ENCODE results near the gene ARID5B. TPM values are rescaled to one million over a fixed set of nuclear protein-coding genes. Genes with fewer than 3 reads are reported as not detected.

Gene ARID5B
- total and polyA plus RNA-seq, 2 donors (not counting 3 experiments of a cell fraction or from before 2014, with no cell fraction given): 5.6 to 8.9 TPM

- H3K9ac ChIP-seq (replicated peaks; ENCODE audit: extremely low read depth, insufficient read depth, low read length): no peak overlapping the region
- H3K27ac ChIP-seq (ENCODE audit: insufficient read depth, low read depth, low read length): no peak overlapping the region
- ChIA-PET POLR2A (no interaction called here), CTCF (interaction anchor here (1.1 to 1.8 kb wide), 3 partner anchors 10 to 187 kb away, joined by 3 to 10 read pairs (median 4); no protein-coding TSS in a partner anchor)
- intact Hi-C loops (cut with micrococcal nuclease) (no loop called here), dilution Hi-C loops (cut with MboI; ENCODE audit: extremely low pct_ligation_motif_present, low sequenced_read_pairs) (no loop called here)
- DNase-seq (ENCODE audit: low read depth, low spot score) (no peak), FAIRE-seq (no peak)
- H3K4me2 ChIP-seq (ENCODE audit: insufficient read depth, low read length): no peak overlapping the region
- H3K36me3 ChIP-seq (ENCODE audit: control insufficient read depth in 2 of 2, extremely low read depth in 1 of 2, insufficient read depth in 2 of 2, low read length in 2 of 2): peaks cover 0 to 2% of the 10 kb centered on the region in 2 experiments
- no peaks in the 10 kb centered on the region for H3K27me3 ChIP-seq (ENCODE audit: control insufficient read depth in 2 of 2, insufficient read depth in 2 of 2, low read length in 2 of 2)
- no peak overlapping the region for H2AFZ ChIP-seq (ENCODE audit: low read depth, low read length)
- no peaks in the 10 kb centered on the region for H3K79me2 ChIP-seq (ENCODE audit: control insufficient read depth, insufficient read depth, low read length)
- H3K9me3 ChIP-seq (replicated peaks; ENCODE audit: control insufficient read depth, insufficient read depth, low read length): no peaks in the 10 kb centered on the region
- BruUV-seq (replicated peaks): no TSS peak
- H3K4me3 ChIP-seq (replicated peaks in 1 of 3; ENCODE audit: insufficient read depth in 1 of 3, low read depth in 1 of 3, low read length in 3 of 3): no peak overlapping the region
- peaks cover 8% of the 10 kb centered on the region for H3K4me1 ChIP-seq (ENCODE audit: control insufficient read depth, extremely low read depth, insufficient read depth, low read length)
- TF ChIP-seq MYC (IDR thresholded peaks at IDR 0.05; ENCODE audit: low read depth, low read length) (no peak), EZH2 (IDR thresholded peaks at IDR 0.05; ENCODE audit: borderline replicate concordance, low read depth, low read length, severe bottlenecking) (no peak), CTCF (IDR thresholded peaks at IDR 0.05; ENCODE audit: extremely low read depth in 1 of 2, insufficient read depth in 1 of 2, low read depth in 1 of 2, low read length in 2 of 2) (no peak), FOS (IDR thresholded peaks at IDR 0.05; ENCODE audit: borderline replicate concordance, insufficient read depth, low read length) (no peak)
- no peaks in the 10 kb centered on the region for H3K9me1 ChIP-seq (replicated peaks; ENCODE audit: control insufficient read depth, extremely low read depth, insufficient read depth, low read length)
- no peaks in the 10 kb centered on the region for H4K20me1 ChIP-seq (replicated peaks; ENCODE audit: control insufficient read depth, extremely low read depth, insufficient read depth, low read length)
Measured at GRCh38 chr10:62058896-62059216, 157.4 kb downstream of the ARID5B start.

DNA sequence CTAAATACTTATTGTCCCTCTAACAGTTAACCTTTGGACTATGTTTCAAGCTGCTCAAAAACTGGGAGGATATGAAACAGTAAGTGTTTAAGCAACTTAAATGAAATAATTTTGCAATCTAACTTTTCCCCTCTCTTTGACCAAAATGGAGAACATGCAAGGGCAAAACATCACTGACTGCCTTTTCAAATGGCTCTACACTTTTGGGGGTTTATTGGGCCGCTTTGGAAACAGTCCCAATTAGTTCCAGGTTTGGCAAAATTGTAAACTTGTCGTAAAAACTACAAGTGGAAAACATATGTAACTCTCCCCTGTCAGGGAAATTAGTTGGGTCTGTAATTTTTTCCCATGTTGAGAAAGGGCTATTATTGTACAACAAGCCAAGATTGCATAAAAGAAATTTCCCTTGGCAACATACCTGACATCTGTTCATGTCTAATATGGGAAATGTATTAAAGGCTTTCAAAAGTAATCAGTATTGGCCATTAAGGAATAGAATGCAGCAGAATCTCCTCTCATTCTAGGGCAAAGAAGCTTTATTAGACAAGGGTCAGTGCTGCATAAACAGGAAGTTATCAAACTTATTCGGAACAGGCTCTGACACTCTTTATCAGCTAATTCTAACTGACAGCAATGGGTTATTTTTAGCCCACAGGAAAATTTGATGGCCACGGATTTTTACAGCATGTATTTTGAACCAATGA lies 157.9 kb downstream of the ARID5B start:
- Histone ChIP-seq H3K9ac (replicated peaks; ENCODE audit: extremely low read depth, insufficient read depth, low read length) (no peak overlapping the region), H3K9me3 (replicated peaks; ENCODE audit: control insufficient read depth, insufficient read depth, low read length) (no peaks in the 10 kb centered on the region), H3K4me2 (ENCODE audit: insufficient read depth, low read length) (no peak overlapping the region), H3K4me1 (ENCODE audit: control insufficient read depth, extremely low read depth, insufficient read depth, low read length) (peaks cover 11% of the 10 kb centered on the region), H3K27ac (ENCODE audit: insufficient read depth, low read depth, low read length) (no peak overlapping the region), H2AFZ (ENCODE audit: low read depth, low read length) (no peak overlapping the region), H4K20me1 (replicated peaks; ENCODE audit: control insufficient read depth, extremely low read depth, insufficient read depth, low read length) (no peaks in the 10 kb centered on the region), H3K36me3 (ENCODE audit: control insufficient read depth in 2 of 2, extremely low read depth in 1 of 2, insufficient read depth in 2 of 2, low read length in 2 of 2) (peaks cover 0 to 3% of the 10 kb centered on the region in 2 experiments), H3K4me3 (replicated peaks in 1 of 3; ENCODE audit: insufficient read depth in 1 of 3, low read depth in 1 of 3, low read length in 3 of 3) (no peak overlapping the region), H3K9me1 (replicated peaks; ENCODE audit: control insufficient read depth, extremely low read depth, insufficient read depth, low read length) (no peaks in the 10 kb centered on the region), H3K79me2 (ENCODE audit: control insufficient read depth, insufficient read depth, low read length) (no peaks in the 10 kb centered on the region), H3K27me3 (ENCODE audit: control insufficient read depth in 2 of 2, insufficient read depth in 2 of 2, low read length in 2 of 2) (no peaks in the 10 kb centered on the region)
- intact Hi-C loops (cut with micrococcal nuclease) (no loop called here), dilution Hi-C loops (cut with MboI; ENCODE audit: extremely low pct_ligation_motif_present, low sequenced_read_pairs) (no loop called here)
- CTCF ChIA-PET: interaction anchor here (0.6 to 1.8 kb wide), 9 partner anchors 9 to 1204 kb away, joined by 3 to 10 read pairs (median 3); no protein-coding TSS in a partner anchor
- POLR2A ChIA-PET: no interaction called here
- no TSS peak for BruUV-seq (replicated peaks)
- peak; percentile 73 for FAIRE-seq
- no peak for TF ChIP-seq EZH2 (IDR thresholded peaks at IDR 0.05; ENCODE audit: borderline replicate concordance, low read depth, low read length, severe bottlenecking)
- TF ChIP-seq GATA2 (IDR thresholded peaks at IDR 0.05; ENCODE audit: insufficient read depth, insufficient read length, low read depth, low read length): peak; percentile 5
- peak; percentile 39 for DNase-seq (ENCODE audit: low read depth, low spot score)

Data from endothelial cell of umbilical vein (primary cell).